OCI-LY3 (cell line): ENCODE results near the gene HAGHL.

ENCODE experiments used
- H2AFZ ChIP-seq: fragments of 200-600, 300-600 bp; shearing (Covaris generic); 2 replicates; pipeline ENCODE4 v1.6.0; 2014; ENCODE audit warnings: antibody characterized with exemption, low read depth, low read length
- H3K27ac ChIP-seq: fragments of 200-600, 300-600 bp; sonication (generic); 2 replicates; pipeline ENCODE4 v1.5.1; 2014; ENCODE audit warnings: mild to moderate bottlenecking, low read length, moderate library complexity, mixed read lengths
- H3K27me3 ChIP-seq: fragments of 200-600, 300-600 bp; sonication (generic); 2 replicates; pipeline ENCODE4 v1.6.1; 2014; ENCODE audit warnings: low read depth, low read length, mixed read lengths
- H3K36me3 ChIP-seq: fragments of 200-600, 300-600 bp; sonication (generic); replicated peaks from 2 replicates; pipeline ENCODE3; 2014; ENCODE audit warnings: low read depth, low read length, mixed read lengths
- H3K4me1 ChIP-seq: fragments of 300-600, 200-600 bp; sonication (generic); 2 replicates; pipeline ENCODE4 v1.6.1; 2014; ENCODE audit warnings: low read length, mixed read lengths
- H3K4me2 ChIP-seq: fragments of 200-600, 300-600 bp; sonication (generic); 2 replicates; pipeline ENCODE4 v1.6.1; 2014; ENCODE audit warnings: low read length, mixed read lengths
- H3K4me3 ChIP-seq: fragments of 300-600, 200-600 bp; sonication (generic); 2 replicates; pipeline ENCODE4 v1.5.1; 2014; ENCODE audit warnings: antibody characterized with exemption, mild to moderate bottlenecking, low read length, moderate library complexity
- H3K79me2 ChIP-seq: fragments of 300-600, 200-600 bp; shearing (Covaris generic); 2 replicates; pipeline ENCODE4 v1.6.1; 2014; ENCODE audit warnings: mild to moderate bottlenecking, low read length, mixed read lengths
- H3K9ac ChIP-seq: fragments of 300-600, 200-600 bp; shearing (Covaris generic); 2 replicates; pipeline ENCODE4 v1.6.0; 2014; ENCODE audit warnings: mild to moderate bottlenecking, low read length, moderate library complexity
- H3K9me3 ChIP-seq: fragments of 200-600, 300-600 bp; shearing (Covaris generic); 2 replicates; pipeline ENCODE4 v1.6.1; 2014; ENCODE audit warnings: low read length, mixed read lengths; ENCODE audit not compliant: insufficient read depth
- H4K20me1 ChIP-seq: fragments of 200-600, 300-600 bp; sonication (generic); 2 replicates; pipeline ENCODE4 v1.6.1; 2016; ENCODE audit warnings: low read length, mixed read lengths; ENCODE audit not compliant: insufficient read depth
- CTCF ChIP-seq: fragments of 200-600, 300-600 bp; sonication (generic); IDR thresholded peaks from 2 replicates; pipeline ENCODE4 v1.5.1; 2014; ENCODE audit warnings: antibody characterized with exemption, low read length, low read depth
- EZH2phosphoT487 ChIP-seq: fragments of 200-600 bp; shearing (Covaris generic); IDR thresholded peaks from 2 replicates; pipeline ENCODE4 v1.6.1; 2018; ENCODE audit warnings: antibody characterized with exemption, mixed run types, low read depth

The HAGHL gene

GRCh38 chr16:763369-764183 lies 36.7 kb downstream of the HAGHL start:
- Histone ChIP-seq H3K36me3 (no peaks in the 10 kb centered on the region), H3K27me3 (no peaks in the 10 kb centered on the region), H3K4me3 (no peak overlapping the region), H2AFZ (no peak overlapping the region), H3K79me2 (no peaks in the 10 kb centered on the region), H3K9ac (no peak overlapping the region), H3K9me3 (no peaks in the 10 kb centered on the region), H4K20me1 (no peaks in the 10 kb centered on the region), H3K27ac (no peak overlapping the region), H3K4me2 (no peak overlapping the region), H3K4me1 (no peaks in the 10 kb centered on the region)
- no peak for TF ChIP-seq CTCF
- TF ChIP-seq EZH2phosphoT487 = no peak

DNA sequence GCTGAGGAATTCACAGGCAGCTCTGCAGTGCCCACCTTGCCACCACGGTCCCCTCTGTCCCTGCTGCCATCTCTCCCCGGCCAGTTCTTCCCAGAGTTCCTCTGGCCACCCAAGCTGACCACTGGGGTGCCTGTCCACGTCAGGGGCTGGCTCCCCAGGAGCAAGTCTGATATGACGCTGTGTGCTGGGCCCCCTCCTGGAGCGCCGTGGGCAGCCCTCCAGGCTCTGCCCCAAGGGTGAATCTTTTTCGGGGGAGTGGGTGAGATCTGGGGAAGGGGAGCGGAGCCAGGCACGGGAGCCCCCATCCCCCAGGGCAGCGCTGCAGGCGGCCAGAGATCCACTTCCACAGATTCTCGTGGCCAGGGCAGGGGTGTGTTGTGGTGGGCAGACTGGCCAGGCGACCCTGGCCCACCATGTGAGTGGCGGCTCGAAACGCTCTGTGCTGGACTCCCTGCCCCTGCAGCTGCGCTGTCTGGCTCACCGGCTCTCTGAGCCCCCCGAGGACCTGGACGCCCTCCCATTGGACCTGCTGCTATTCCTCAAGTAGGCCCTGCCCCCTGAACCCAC lies 37.4 kb downstream of the HAGHL start:
- no peak overlapping the region for H3K9ac ChIP-seq
- H3K4me3 ChIP-seq = no peak overlapping the region
- no peaks in the 10 kb centered on the region for H3K4me1 ChIP-seq
- no peak overlapping the region for H3K27ac ChIP-seq
- no peaks in the 10 kb centered on the region for H3K36me3 ChIP-seq
- no peaks in the 10 kb centered on the region for H3K9me3 ChIP-seq
- TF ChIP-seq CTCF (no peak), EZH2phosphoT487 (no peak)
- no peaks in the 10 kb centered on the region for H3K79me2 ChIP-seq
- no peak overlapping the region for H3K4me2 ChIP-seq
- H3K27me3 ChIP-seq = no peaks in the 10 kb centered on the region
- no peak overlapping the region for H2AFZ ChIP-seq
- H4K20me1 ChIP-seq = no peaks in the 10 kb centered on the region

GRCh38 chr16:764848-765487 lies 38.1 kb downstream of the HAGHL start:
- Histone ChIP-seq H3K9me3 (no peaks in the 10 kb centered on the region), H3K4me3 (no peak overlapping the region), H3K27ac (no peak overlapping the region), H3K9ac (no peak overlapping the region), H3K4me1 (no peaks in the 10 kb centered on the region), H2AFZ (no peak overlapping the region), H3K79me2 (no peaks in the 10 kb centered on the region), H3K36me3 (no peaks in the 10 kb centered on the region), H3K4me2 (no peak overlapping the region), H4K20me1 (no peaks in the 10 kb centered on the region), H3K27me3 (no peaks in the 10 kb centered on the region)
- TF ChIP-seq CTCF = no peak
- TF ChIP-seq EZH2phosphoT487 = no peak

GRCh38 chr16:765488-765865 lies 38.6 kb downstream of the HAGHL start:
- no peaks in the 10 kb centered on the region for H3K36me3 ChIP-seq
- no peak overlapping the region for H3K4me3 ChIP-seq
- no peak overlapping the region for H3K9ac ChIP-seq
- TF ChIP-seq EZH2phosphoT487 (no peak), CTCF (no peak)
- no peaks in the 10 kb centered on the region for H3K9me3 ChIP-seq
- H3K27ac ChIP-seq = no peak overlapping the region
- no peak overlapping the region for H3K4me2 ChIP-seq
- no peaks in the 10 kb centered on the region for H3K4me1 ChIP-seq
- no peaks in the 10 kb centered on the region for H3K27me3 ChIP-seq
- H3K79me2 ChIP-seq = no peaks in the 10 kb centered on the region
- no peak overlapping the region for H2AFZ ChIP-seq
- H4K20me1 ChIP-seq = no peaks in the 10 kb centered on the region
